GM10248 (cell line): ENCODE measurements around the gene APMAP.

Experiments
- CTCF ChIA-PET: fragments of 300-600 bp; sonication (Branson Sonifier 250); formaldehyde crosslinking; extraction: SDS; loops from one replicate; lab custom pipeline; 2021; ENCODE audit warnings: antibody characterized with exemption; lab: Yijun Ruan, JAX
- POLR2A ChIA-PET: fragments of 350-650 bp; sonication (Branson Sonifier 250); formaldehyde crosslinking; extraction: SDS; loops from one replicate; lab custom pipeline; 2020; ENCODE audit warnings: antibody characterized with exemption; lab: Yijun Ruan, JAX
- DNase-seq: peaks from one replicate; pipeline ENCODE4 v3.0.0; 2012; ENCODE audit errors: extremely low spot score
- TF ChIP-seq, protein P1 (sequence below): IDR thresholded peaks from 2 replicates; pipeline ENCODE4 v1.5.1; 2012; ENCODE audit warnings: mild to moderate bottlenecking, low read depth; ENCODE audit errors: extremely low read depth, missing control alignments, control extremely low read depth

APMAP gene

DNA sequence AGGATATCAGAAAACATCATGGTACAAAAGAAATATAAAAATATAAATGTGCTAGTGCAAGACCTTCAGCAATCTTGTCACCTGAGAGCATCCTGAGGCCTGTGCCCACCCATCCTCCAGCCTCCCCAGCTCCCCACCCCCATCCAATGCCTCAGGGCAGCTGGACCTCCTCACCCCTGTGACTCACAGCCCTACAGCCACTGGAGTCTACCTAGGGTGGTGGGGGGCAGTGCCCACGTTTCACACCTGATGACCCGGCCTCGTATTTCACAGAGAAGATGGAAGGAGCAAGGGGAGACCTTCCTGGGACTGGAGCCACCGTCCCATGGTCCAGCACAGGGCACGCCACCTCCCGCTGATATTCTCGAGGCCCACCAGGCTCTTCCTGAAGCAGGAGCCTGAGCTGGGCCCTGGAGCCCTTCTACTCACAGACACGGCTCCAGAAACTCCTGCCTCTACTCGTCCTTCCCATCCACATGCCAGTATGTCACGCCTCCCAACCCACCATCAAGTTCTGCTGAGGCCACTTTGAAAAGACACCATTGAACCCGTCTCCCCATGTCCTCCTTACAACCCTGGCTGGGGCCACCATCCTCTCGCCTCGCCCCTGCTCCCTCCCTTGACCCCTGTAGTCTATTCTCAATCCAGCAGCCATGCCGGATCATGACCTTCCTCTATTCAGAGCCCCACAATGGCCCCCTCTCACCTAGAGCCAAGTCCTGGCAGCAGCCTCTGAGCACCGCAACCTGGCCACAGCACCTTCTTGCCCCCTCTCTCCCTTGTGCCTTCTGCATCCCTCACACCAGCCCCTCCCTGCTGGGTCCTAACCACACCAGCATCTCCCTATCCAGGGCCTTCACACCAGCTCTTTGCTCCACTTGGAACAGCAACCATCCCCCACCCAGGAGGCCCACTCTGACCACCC lies 13.3 kb downstream of the APMAP start:
- no peak for DNase-seq
- ChIA-PET CTCF (interaction anchor here (1.1 to 1.8 kb wide), 4 partner anchors 9 to 61 kb away, joined by 3 to 5 read pairs (median 4); no protein-coding TSS in a partner anchor), POLR2A (no interaction called here)
- TF ChIP-seq, protein P1, sequence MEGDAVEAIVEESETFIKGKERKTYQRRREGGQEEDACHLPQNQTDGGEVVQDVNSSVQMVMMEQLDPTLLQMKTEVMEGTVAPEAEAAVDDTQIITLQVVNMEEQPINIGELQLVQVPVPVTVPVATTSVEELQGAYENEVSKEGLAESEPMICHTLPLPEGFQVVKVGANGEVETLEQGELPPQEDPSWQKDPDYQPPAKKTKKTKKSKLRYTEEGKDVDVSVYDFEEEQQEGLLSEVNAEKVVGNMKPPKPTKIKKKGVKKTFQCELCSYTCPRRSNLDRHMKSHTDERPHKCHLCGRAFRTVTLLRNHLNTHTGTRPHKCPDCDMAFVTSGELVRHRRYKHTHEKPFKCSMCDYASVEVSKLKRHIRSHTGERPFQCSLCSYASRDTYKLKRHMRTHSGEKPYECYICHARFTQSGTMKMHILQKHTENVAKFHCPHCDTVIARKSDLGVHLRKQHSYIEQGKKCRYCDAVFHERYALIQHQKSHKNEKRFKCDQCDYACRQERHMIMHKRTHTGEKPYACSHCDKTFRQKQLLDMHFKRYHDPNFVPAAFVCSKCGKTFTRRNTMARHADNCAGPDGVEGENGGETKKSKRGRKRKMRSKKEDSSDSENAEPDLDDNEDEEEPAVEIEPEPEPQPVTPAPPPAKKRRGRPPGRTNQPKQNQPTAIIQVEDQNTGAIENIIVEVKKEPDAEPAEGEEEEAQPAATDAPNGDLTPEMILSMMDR = no peak

- TF ChIP-seq, protein P1 = no peak
Observed at GRCh38 chr20:24978513-24978912, 14.0 kb downstream of the APMAP start.

DNA sequence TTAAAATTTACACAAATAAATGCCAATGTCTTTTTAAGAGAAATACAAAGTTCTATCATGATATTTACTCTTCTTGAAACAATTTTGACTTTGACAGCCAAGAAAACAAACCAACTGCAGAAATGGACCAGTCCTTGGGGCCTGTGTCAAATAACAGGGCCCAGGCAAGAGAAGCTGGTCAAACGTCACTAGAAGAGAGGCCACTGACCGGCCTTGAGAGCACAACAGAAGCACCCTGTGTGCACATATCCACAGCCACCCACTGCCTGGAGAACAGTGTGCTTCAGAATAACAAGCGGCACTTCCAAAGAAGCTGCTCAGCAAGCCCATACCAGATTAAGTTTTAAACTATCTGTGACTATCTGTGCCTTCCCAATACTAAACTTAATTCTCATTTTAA lies 14.8 kb downstream of the APMAP start:
- POLR2A ChIA-PET = no interaction called here

More at GRCh38 chr20:24978513-24978912, 14.0 kb downstream of the APMAP start:
- ChIA-PET POLR2A (no interaction called here), CTCF (interaction anchor here (1.1 to 1.7 kb wide), 3 partner anchors 10 to 61 kb away, joined by 3 to 5 read pairs (median 4); no protein-coding TSS in a partner anchor)
- DNase-seq = no peak

GRCh38 chr20:24977336-24977735 lies 15.2 kb downstream of the APMAP start:
- DNase-seq = no peak
- POLR2A ChIA-PET = no interaction called here
- TF ChIP-seq, protein P1 = no peak
- CTCF ChIA-PET = interaction anchor here (1.2 to 1.7 kb wide), 3 partner anchors 11 to 47 kb away, joined by 4 to 5 read pairs (median 4); no protein-coding TSS in a partner anchor

More for the DNA sequence above, 14.8 kb downstream of the APMAP start:
- CTCF ChIA-PET = interaction anchor here (1.1 to 1.7 kb wide), 5 partner anchors 11 to 60 kb away, joined by 3 to 5 read pairs (median 4); no protein-coding TSS in a partner anchor
- TF ChIP-seq, protein P1 = no peak
- no peak for DNase-seq

DNA sequence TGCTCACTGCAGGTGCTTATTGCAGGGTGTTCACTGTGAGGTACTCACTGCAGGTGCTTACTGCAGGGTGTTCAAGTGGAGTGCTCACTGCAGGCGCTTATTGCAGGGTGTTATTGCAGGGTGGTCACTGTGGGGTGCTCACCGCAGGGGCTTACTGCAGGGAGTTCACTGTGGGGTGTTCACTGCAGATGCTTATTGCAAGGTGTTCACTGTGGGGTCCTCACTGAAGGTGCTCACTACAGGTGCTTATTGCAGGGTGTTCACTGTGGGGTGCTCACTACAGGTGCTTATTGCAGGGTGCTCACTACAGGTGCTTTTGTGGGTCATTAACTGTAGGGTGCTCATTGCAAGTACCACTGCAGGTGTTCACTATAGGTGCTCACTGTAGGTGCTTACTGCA lies 20.2 kb downstream of the APMAP start:
- ChIA-PET CTCF (no interaction called here), POLR2A (no interaction called here)
- TF ChIP-seq, protein P1 = no peak
- no peak for DNase-seq

- ChIA-PET POLR2A (no interaction called here), CTCF (no interaction called here)
- no peak for DNase-seq
- TF ChIP-seq, protein P1 = no peak
Observed at GRCh38 chr20:24971376-24972101, 21.0 kb downstream of the APMAP start.
